GM19240 (cell line): ENCODE measurements around the gene SF3B3.
"Not testable (repeated sequence)": the region's sequence is repeated elsewhere in the genome, so short reads cannot be mapped to it uniquely, and the experiment has no call there.

Experiments
- DNase-seq: peaks from one replicate; pipeline ENCODE4 v3.0.0; 2011; ENCODE audit warnings: low spot score; ENCODE audit not compliant: insufficient read length

The SF3B3 gene

GRCh38 chr16:70565053-70565452, 41.4 kb downstream of the SF3B3 start:
- DNase-seq = no peak

- DNase-seq = no peak
Measured at GRCh38 chr16:70568601-70569237, 45.1 kb downstream of the SF3B3 start.

GRCh38 chr16:70569752-70570151, 46.1 kb downstream of the SF3B3 start:
- DNase-seq = no peak

- no peak for DNase-seq
Measured at GRCh38 chr16:70570967-70571570, 47.5 kb downstream of the SF3B3 start.

- DNase-seq = no peak
Measured at GRCh38 chr16:70571623-70572022, 48.0 kb downstream of the SF3B3 start.

DNA sequence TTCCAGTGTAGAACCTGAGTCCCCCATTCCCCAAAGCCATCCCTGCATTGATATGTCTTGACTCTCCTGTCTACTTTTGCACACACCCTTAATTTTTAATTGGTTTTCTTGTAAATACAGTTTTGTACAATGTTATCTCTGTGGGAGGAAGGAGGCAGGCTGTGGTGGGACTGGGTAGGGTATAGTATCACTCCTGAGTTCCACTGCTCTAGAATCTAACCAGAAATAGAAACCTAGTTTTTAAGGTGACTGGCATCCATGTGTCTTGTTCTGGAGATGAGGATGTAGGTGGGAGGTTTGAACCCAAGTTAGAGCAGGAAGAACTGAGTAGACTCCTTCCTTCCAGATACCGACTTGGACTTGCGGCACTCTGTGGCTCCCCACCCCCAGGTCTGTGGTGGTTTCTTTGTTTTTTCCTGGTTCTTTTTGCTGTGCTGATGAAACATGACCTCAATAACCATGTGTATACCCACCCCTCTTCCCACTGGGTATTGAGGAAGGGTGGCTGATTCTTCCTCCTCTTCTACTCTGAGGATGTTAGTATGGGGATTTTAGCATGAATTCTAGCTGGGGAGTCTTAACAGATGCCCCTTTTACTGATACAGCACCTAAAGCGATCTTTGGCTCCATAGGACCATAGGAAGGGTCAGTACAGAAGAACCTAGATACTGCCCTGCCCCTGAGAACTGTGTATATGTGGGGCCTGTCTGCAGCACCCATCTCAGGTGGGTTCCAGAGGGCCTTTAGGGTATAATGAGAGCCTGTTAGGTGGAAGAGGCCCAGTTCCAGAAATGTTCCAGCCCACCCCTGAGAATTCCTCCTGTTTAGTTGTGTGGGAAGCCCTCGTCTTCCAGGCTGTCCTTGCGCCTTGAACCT, 48.7 kb downstream of the SF3B3 start:
- DNase-seq = no peak

GRCh38 chr16:70572926-70573270, 49.3 kb downstream of the SF3B3 start:
- DNase-seq = no peak

DNA sequence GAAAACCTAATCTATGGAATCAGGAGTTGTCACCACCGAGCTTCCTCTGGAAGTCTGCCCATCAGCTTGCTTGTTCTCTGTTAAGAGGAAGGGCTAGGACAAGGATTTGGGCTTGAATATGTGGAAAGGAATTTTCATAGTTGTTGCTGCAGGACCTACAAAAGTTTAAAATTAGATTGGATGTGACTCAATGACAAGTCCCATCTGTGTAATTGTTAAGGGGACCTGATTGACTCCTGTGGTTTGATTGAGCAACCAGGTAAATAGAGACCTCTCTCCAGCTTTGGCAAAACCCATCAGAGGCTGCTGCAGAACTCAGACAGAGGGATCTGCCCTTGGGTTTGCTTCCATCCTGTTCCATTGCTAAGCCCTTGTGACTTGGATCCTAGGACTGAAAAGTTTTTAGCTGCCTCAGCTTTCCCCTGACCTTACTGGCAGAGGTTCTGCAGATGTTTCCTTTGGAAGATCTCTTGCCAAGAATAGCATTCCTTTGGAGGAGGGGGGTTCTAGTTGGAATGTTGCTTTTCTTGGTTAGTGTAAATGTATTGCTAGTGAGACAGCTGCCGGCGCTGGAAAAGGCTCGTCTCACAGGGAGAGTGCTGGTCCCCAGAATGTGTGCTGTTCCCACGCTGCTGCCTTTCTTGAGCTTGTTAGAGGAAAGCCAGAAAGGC, 50.0 kb downstream of the SF3B3 start:
- no peak for DNase-seq

- no peak for DNase-seq
Measured at GRCh38 chr16:70574595-70575271, 51.1 kb downstream of the SF3B3 start.

GRCh38 chr16:70575376-70575775, 51.8 kb downstream of the SF3B3 start:
- no peak for DNase-seq

DNA sequence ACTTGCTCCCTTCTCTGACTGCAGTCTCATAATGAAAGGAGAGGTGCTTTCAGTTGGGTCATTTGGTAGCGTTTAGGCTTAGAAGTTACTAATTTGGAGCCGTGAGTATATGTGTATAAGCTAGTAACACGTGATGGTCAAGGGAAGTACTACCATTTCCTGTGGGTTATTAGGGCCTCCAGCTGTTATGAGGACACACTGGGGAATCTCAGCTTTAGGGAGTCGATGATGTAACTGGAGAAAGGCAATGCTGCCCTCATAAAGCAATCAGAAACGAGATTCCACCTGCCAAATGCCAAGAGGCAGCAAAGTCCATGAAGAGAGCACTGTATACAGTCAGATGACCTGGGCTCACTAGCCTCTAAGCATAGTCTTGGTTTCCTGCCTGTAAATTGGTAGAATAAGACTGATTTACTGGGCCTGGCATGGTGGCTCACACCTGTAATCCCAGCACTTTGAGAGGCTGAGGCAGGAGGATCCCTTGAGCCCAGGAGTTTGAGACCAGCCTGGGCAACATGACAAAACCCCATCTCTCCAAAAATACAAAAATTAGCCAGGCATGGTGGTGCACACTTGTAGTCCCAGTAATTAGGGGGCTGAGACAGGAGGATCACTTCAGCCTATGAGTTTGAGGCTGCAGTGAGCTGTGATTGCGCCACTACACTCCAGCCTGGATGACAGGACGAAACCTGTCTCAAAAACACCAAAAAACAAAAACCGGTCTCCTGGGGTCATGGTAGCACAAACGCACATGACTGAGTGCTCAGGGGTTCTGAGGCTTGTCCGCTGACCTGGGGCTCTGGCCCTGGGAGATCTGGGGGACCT, 53.0 kb downstream of the SF3B3 start:
- peak; percentile 48 for DNase-seq

- no peak for DNase-seq
Measured at GRCh38 chr16:70577256-70577698, 53.7 kb downstream of the SF3B3 start.

- DNase-seq = no peak
Measured at GRCh38 chr16:70578035-70578434, 54.4 kb downstream of the SF3B3 start.

- DNase-seq = no peak
Measured at GRCh38 chr16:70579248-70579647, 55.6 kb downstream of the SF3B3 start.

DNA sequence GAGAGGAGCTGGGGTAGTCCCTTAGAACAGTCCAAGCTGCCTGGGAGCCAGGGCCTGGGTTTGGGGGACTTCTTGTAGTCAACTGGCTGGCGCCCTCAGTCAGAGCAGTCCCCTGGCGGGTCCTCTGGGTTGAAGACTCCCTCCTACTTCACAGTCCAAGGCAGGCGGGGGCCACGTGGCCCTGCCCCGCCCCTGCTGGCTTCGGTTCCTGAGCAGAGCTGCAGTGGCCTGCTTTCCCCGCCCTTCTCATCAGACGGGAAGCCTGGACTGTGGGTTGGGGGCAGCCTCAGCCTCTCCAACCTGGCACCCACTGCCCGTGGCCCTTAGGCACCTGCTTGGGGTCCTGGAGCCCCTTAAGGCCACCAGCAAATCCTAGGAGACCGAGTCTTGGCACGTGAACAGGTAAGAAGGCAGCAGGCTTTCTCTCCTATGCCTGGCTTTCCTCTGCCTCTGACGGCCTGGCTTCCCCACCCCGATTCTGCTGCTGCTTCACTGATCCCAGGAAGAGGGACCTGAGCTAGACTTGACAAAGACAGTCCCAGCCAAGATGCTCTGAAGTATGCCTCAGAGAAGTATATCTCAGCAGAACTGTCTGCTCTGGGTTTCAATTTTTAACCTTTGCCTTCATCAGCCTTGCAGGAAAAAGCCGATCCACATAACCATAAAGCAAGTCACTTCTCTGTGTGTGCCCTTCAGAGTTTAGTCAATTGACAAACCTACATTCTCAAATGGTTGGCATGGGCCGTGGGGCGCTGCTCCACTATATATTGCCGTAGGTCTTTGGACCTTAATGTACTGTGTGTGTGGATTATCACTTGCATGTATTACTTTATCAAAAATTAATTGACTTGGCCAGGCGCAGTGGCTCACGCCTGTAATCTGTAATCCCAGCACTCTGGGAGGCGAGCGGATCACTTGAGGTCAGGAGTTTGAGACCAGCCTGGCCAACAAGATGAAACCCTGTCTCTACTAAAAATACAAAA, 56.3 kb downstream of the SF3B3 start:
- DNase-seq = no peak

GRCh38 chr16:70582280-70582978, 58.8 kb downstream of the SF3B3 start:
- no peak for DNase-seq

DNA sequence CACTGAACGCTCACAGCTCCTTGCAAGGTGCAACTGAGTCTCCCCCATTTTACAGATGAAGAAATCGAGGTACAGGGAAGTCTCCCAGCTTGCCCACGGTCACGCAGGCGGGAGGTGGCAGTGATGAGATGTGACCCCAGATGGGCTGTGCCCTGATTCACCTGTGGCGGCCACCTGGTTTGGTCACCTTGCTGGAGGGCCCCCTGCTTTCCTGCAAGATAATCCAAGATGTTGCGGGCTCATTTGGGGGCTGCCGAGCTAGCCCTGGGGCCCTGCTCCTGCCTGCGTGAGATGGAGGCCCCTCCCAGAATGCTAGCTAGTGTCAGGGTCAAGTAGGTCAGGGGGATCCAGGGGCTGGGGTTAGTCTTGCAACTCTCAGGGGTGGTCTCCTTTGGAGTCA, 63.1 kb downstream of the SF3B3 start:
- DNase-seq = no peak

DNA sequence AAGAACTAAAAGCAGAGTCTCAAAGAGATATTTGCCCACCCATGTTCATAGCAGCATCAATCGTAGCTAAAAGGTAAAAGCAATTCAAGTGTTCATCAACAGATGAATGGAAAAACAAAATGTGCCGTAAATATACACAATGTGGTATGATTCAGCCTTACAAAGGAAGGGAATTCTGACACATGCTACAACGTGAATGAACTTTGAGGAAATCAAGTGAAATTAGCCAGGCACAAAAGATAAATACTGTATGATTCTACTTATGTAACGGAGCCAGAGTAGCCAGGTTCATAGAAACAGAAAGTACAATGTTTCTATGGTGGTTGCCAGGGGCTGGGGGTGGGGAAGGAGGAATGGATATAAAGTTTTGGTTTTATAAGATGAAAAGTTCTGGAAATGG, 64.9 kb downstream of the SF3B3 start:
- no peak for DNase-seq

GRCh38 chr16:70589416-70589815, 65.8 kb downstream of the SF3B3 start:
- DNase-seq = not testable (repeated sequence)
